Measurements from ENCODE around the gene RPGRIP1L.

DNA sequence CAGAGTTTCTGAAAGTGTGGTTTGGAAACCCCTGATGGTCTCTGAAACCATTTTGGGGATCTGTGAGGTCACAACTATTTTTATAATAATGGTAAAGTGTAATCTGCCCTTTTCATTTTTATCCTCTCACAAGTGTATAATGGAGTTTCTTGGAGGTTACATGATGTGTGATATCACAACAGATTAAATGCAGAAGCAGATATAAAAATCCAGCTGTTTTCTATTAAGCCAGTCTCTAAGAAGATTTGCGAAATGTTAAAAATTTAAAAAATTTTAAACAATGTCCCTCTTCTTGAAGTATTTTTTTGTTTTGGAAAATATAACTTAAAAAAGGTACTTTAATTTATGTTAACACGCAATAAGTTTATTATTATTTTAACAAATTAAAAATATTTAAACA, 48.7 kb downstream of the RPGRIP1L start:
- TF ChIP-seq CTCF (IDR thresholded peaks at IDR 0.05) (no peak), POLR2AphosphoS5 (IDR thresholded peaks at IDR 0.05) (no peak)
